Mesendoderm (in vitro differentiated cells): ENCODE results near the gene TEKTIP1.

Experiments
- DNase-seq: peaks from one replicate; pipeline ENCODE4 v3.0.0; 2013
- H2AK5ac ChIP-seq: 2 replicates; pipeline ENCODE4 v1.6.1; 2013; ENCODE audit warnings: low read length, inconsistent platforms
- H2BK120ac ChIP-seq: 2 replicates; pipeline ENCODE4 v1.6.1; 2013; ENCODE audit warnings: low read depth, mild to moderate bottlenecking, low read length, moderate library complexity, mixed read lengths
- H2BK15ac ChIP-seq: replicated peaks from 2 replicates; pipeline ENCODE4 v1.6.1; 2013; ENCODE audit warnings: low read depth, mild to moderate bottlenecking, moderate library complexity
- H2BK5ac ChIP-seq: 2 replicates; pipeline ENCODE4 v1.6.1; 2013; ENCODE audit warnings: low read length, inconsistent platforms
- H3K18ac ChIP-seq: 2 replicates; pipeline ENCODE4 v1.6.1; 2013; ENCODE audit warnings: mild to moderate bottlenecking, low read length, mixed read lengths
- H3K23ac ChIP-seq: one replicate; pipeline ENCODE4 v1.6.1; 2013; ENCODE audit warnings: low read length
- H3K27ac ChIP-seq: 2 replicates; pipeline ENCODE4 v1.5.1; 2013; ENCODE audit warnings: low read depth, mild to moderate bottlenecking, inconsistent platforms, low read length, moderate library complexity
- H3K27me3 ChIP-seq: 2 replicates; pipeline ENCODE4 v1.6.1; 2013; ENCODE audit warnings: low read length, control low read depth, mild to moderate bottlenecking, inconsistent platforms; ENCODE audit not compliant: insufficient read depth, poor library complexity
- H3K36me3 ChIP-seq: 2 replicates; pipeline ENCODE4 v1.6.1; 2013; ENCODE audit warnings: low read length, inconsistent platforms; ENCODE audit not compliant: control insufficient read depth, insufficient read depth
- H3K4ac ChIP-seq: one replicate; pipeline ENCODE4 v1.6.1; 2013; ENCODE audit warnings: low read depth, mild to moderate bottlenecking, low read length, moderate library complexity
- H3K4me1 ChIP-seq: 2 replicates; pipeline ENCODE4 v1.6.1; 2013; ENCODE audit warnings: low read depth, low read length, inconsistent platforms; ENCODE audit not compliant: control insufficient read depth
- H3K4me2 ChIP-seq: 2 replicates; pipeline ENCODE4 v1.6.1; 2013; ENCODE audit warnings: low read length
- H3K4me3 ChIP-seq: 2 replicates; pipeline ENCODE4 v1.5.1; 2013; ENCODE audit warnings: mild to moderate bottlenecking, low read length
- H3K56ac ChIP-seq: one replicate; pipeline ENCODE4 v1.6.1; 2013; ENCODE audit warnings: low read length
- H3K79me1 ChIP-seq: 2 replicates; pipeline ENCODE4 v1.6.1; 2013; ENCODE audit warnings: low read length, inconsistent platforms
- H3K79me2 ChIP-seq: 2 replicates; pipeline ENCODE4 v1.6.1; 2013; ENCODE audit warnings: mild to moderate bottlenecking, low read length; ENCODE audit not compliant: control insufficient read depth, insufficient read depth
- H3K9ac ChIP-seq: 2 replicates; pipeline ENCODE4 v1.6.1; 2013; ENCODE audit warnings: low read length, inconsistent platforms
- H4K5ac ChIP-seq: one replicate; pipeline ENCODE4 v1.6.1; 2013; ENCODE audit warnings: low read length
- H4K8ac ChIP-seq: one replicate; pipeline ENCODE4 v1.6.1; 2013; ENCODE audit warnings: low read depth, mild to moderate bottlenecking, control low read depth, low read length, moderate library complexity
- WGBS: extraction: QIAGEN DNeasy Blood & Tissue Kit; methylation state at CpG from one replicate; pipeline ENCODE4 v1.1.7; 2013; ENCODE audit warnings: low lambda C conversion rate, missing lambda C conversion rate; ENCODE audit not compliant: insufficient coverage; ENCODE audit errors: extremely low coverage; 5-methylcytosine and 5-hydroxymethylcytosine counted together

Gene TEKTIP1

GRCh38 chr19:3520166-3521103 is 18.5 kb upstream of the TEKTIP1 start:
- Histone ChIP-seq H3K27ac (no peak overlapping the region), H3K4ac (no peak overlapping the region), H3K18ac (no peak overlapping the region), H3K23ac (no peak overlapping the region), H2BK120ac (no peak overlapping the region), H3K4me3 (no peak overlapping the region), H2BK5ac (no peak overlapping the region), H4K5ac (no peak overlapping the region), H3K36me3 (peaks cover 2% of the 10 kb centered on the region), H4K8ac (no peak overlapping the region), H2BK15ac (no peak overlapping the region), H3K79me1 (peaks cover 35% of the 10 kb centered on the region), H2AK5ac (no peak overlapping the region), H3K9ac (no peak overlapping the region), H3K27me3 (no peaks in the 10 kb centered on the region), H3K56ac (no peak overlapping the region), H3K4me2 (no peak overlapping the region), H3K79me2 (peaks cover 28% of the 10 kb centered on the region), H3K4me1 (no peaks in the 10 kb centered on the region)
- whole genome bisulfite sequencing, result no CpG with 5 or more reads among the region's 37 CpGs
- DNase-seq, result peak; percentile 60

GRCh38 chr19:3521104-3521445 is 17.9 kb upstream of the TEKTIP1 start:
- Histone ChIP-seq H4K8ac (no peak overlapping the region), H2AK5ac (no peak overlapping the region), H2BK120ac (no peak overlapping the region), H3K27me3 (no peaks in the 10 kb centered on the region), H3K4ac (no peak overlapping the region), H4K5ac (no peak overlapping the region), H3K4me2 (no peak overlapping the region), H3K36me3 (peaks cover 2% of the 10 kb centered on the region), H2BK15ac (no peak overlapping the region), H3K18ac (no peak overlapping the region), H3K23ac (no peak overlapping the region), H3K56ac (no peak overlapping the region), H2BK5ac (no peak overlapping the region), H3K79me2 (peaks cover 25% of the 10 kb centered on the region), H3K27ac (no peak overlapping the region), H3K9ac (no peak overlapping the region), H3K79me1 (peaks cover 32% of the 10 kb centered on the region), H3K4me3 (no peak overlapping the region), H3K4me1 (no peaks in the 10 kb centered on the region)
- no CpG with 5 or more reads among the region's 7 CpGs for WGBS
- DNase-seq, result no peak

GRCh38 chr19:3522421-3523360 is 16.3 kb upstream of the TEKTIP1 start:
- no peak overlapping the region for H4K5ac ChIP-seq
- H3K4me1 ChIP-seq, result no peaks in the 10 kb centered on the region
- no peak overlapping the region for H3K23ac ChIP-seq
- no peak for DNase-seq
- no peak overlapping the region for H4K8ac ChIP-seq
- no peak overlapping the region for H3K18ac ChIP-seq
- peaks cover 7% of the 10 kb centered on the region for H3K36me3 ChIP-seq
- no peak overlapping the region for H3K27ac ChIP-seq
- H2BK120ac ChIP-seq, result no peak overlapping the region
- no peak overlapping the region for H3K4ac ChIP-seq
- no CpG with 5 or more reads among the region's 40 CpGs for WGBS
- no peak overlapping the region for H3K9ac ChIP-seq
- peaks cover 26% of the 10 kb centered on the region for H3K79me1 ChIP-seq
- no peak overlapping the region for H3K4me2 ChIP-seq
- H2BK15ac ChIP-seq, result no peak overlapping the region
- no peak overlapping the region for H2AK5ac ChIP-seq
- H3K56ac ChIP-seq, result no peak overlapping the region
- H3K4me3 ChIP-seq, result no peak overlapping the region
- no peak overlapping the region for H2BK5ac ChIP-seq
- no peaks in the 10 kb centered on the region for H3K27me3 ChIP-seq
- H3K79me2 ChIP-seq, result peaks cover 16% of the 10 kb centered on the region

GRCh38 chr19:3523361-3524077 is 15.5 kb upstream of the TEKTIP1 start:
- DNase-seq, result no peak
- Histone ChIP-seq H2BK15ac (no peak overlapping the region), H4K5ac (no peak overlapping the region), H2BK5ac (no peak overlapping the region), H3K9ac (no peak overlapping the region), H3K27ac (no peak overlapping the region), H3K4me2 (no peak overlapping the region), H2AK5ac (no peak overlapping the region), H3K79me1 (peaks cover 22% of the 10 kb centered on the region), H2BK120ac (no peak overlapping the region), H3K56ac (no peak overlapping the region), H3K4me1 (no peaks in the 10 kb centered on the region), H3K18ac (no peak overlapping the region), H3K27me3 (no peaks in the 10 kb centered on the region), H4K8ac (no peak overlapping the region), H3K4ac (no peak overlapping the region), H3K36me3 (peaks cover 7% of the 10 kb centered on the region), H3K4me3 (no peak overlapping the region), H3K23ac (no peak overlapping the region), H3K79me2 (peaks cover 12% of the 10 kb centered on the region)
- WGBS, result no CpG with 5 or more reads among the region's 21 CpGs

GRCh38 chr19:3524078-3524842 is 14.7 kb upstream of the TEKTIP1 start:
- no peak overlapping the region for H3K9ac ChIP-seq
- H3K56ac ChIP-seq, result no peak overlapping the region
- no peak overlapping the region for H2BK120ac ChIP-seq
- no peak overlapping the region for H3K4me3 ChIP-seq
- H4K8ac ChIP-seq, result no peak overlapping the region
- no peak for DNase-seq
- no peak overlapping the region for H2BK5ac ChIP-seq
- H3K4ac ChIP-seq, result no peak overlapping the region
- no peaks in the 10 kb centered on the region for H3K27me3 ChIP-seq
- no peak overlapping the region for H2BK15ac ChIP-seq
- no peak overlapping the region for H3K27ac ChIP-seq
- no peaks in the 10 kb centered on the region for H3K4me1 ChIP-seq
- H3K79me2 ChIP-seq, result peaks cover 11% of the 10 kb centered on the region
- no peak overlapping the region for H2AK5ac ChIP-seq
- peaks cover 7% of the 10 kb centered on the region for H3K36me3 ChIP-seq
- no CpG with 5 or more reads among the region's 33 CpGs for WGBS
- no peak overlapping the region for H3K23ac ChIP-seq
- peaks cover 17% of the 10 kb centered on the region for H3K79me1 ChIP-seq
- no peak overlapping the region for H4K5ac ChIP-seq
- no peak overlapping the region for H3K4me2 ChIP-seq
- no peak overlapping the region for H3K18ac ChIP-seq
